Measurements from ENCODE around the gene CADPS. TPM values are rescaled to one million over a fixed set of nuclear protein-coding genes. Genes with fewer than 3 reads are reported as not detected.

CADPS gene
- polyA plus RNA-seq, 3 donors, result not detected

DNA sequence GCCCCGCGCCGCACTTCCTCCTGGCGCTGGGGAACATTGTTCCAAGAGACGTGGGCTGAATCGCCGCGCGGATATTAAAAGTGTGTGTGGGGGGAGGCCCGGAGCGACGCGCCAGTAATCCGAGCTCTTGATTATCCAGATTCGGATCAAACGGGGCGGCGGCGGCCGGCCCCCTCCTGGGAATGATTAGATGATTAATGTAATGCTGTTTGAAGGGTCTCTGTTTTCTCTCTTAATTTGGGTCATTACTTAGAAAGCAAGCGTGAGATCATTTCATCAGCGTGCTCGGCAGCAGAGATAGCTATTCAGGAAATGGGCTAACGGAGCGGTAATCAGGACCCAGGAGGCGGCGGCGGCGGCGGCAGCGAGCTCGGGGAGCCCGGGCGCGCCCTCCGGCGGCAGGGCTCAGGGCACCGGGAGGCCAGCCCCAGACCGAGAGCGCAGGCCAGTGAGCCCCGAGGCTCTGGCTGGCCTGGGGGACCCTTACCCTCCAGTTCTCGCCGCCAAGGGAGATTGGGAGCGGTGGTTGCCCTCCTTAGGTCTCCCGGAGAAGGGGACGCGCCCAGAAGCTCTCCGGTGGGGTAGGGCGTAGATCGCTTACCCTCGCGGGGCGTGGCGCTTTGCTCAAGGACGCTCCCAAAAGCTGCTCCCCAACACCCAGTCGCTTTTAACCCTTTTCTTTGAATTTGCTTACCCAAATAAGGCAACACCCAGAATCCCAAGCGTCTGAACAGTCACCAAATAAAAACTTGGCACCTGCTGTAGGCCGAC lies 506.3 kb downstream of the CADPS start:
- peaks cover 91 to 95% (median 91%) of the 10 kb centered on the region in 3 donors for H3K27me3 Mint-ChIP-seq (ENCODE audit: low read depth in 3 of 3)
- Histone ChIP-seq H3K9ac (ENCODE audit: insufficient read depth, low read length, poor library complexity, severe bottlenecking) (no peak overlapping the region), H3K79me2 (ENCODE audit: insufficient read depth, low read length) (no peaks in the 10 kb centered on the region), H4K20me1 (ENCODE audit: insufficient read depth, low read length) (no peaks in the 10 kb centered on the region), H3K9me3 (replicated peaks in 1 of 2; ENCODE audit: control insufficient read depth in 1 of 2, insufficient read depth in 1 of 2, low read length in 2 of 2) (peaks cover 0 to 46% of the 10 kb centered on the region in 2 donors), H3K4me2 (replicated peaks; ENCODE audit: extremely low read depth, low read length, poor library complexity, severe bottlenecking) (no peak overlapping the region), H3K4me3 (replicated peaks in 1 of 3; ENCODE audit: low read depth in 2 of 3, low read length in 3 of 3) (no peak overlapping the region), H3K4me1 (ENCODE audit: control insufficient read depth in 1 of 2, insufficient read depth in 2 of 2, low read length in 2 of 2) (no peaks in the 10 kb centered on the region), H3K36me3 (replicated peaks in 1 of 2; ENCODE audit: control insufficient read depth in 1 of 2, insufficient read depth in 2 of 2, low read length in 2 of 2) (no peaks in the 10 kb centered on the region), H3K27ac (ENCODE audit: low read depth in 1 of 2, low read length in 2 of 2) (no peak overlapping the region), H2AFZ (ENCODE audit: insufficient read depth, low read depth, low read length, poor library complexity, severe bottlenecking) (no peak overlapping the region), H3K27me3 (ENCODE audit: control insufficient read depth in 2 of 2, insufficient read depth in 2 of 2, low read length in 2 of 2) (peaks cover 76 to 95% of the 10 kb centered on the region in 2 donors)
- no peaks in the 10 kb centered on the region for H3K4me1 Mint-ChIP-seq
- WGBS (ENCODE audit: insufficient coverage), result 7% methylated on average over 50 of the region's 58 CpGs
- H3K4me3 Mint-ChIP-seq, result peak overlapping the region in 1 of 2 donors; percentile 87
- H3K36me3 Mint-ChIP-seq, result peaks cover 0 to 3% of the 10 kb centered on the region in 2 donors
- DNase-seq, result no peak
- peaks cover 0 to 29% (median 11%) of the 10 kb centered on the region in 7 donors for H3K9me3 Mint-ChIP-seq
- no peak overlapping the region for H3K27ac Mint-ChIP-seq
- TF ChIP-seq, protein P1, sequence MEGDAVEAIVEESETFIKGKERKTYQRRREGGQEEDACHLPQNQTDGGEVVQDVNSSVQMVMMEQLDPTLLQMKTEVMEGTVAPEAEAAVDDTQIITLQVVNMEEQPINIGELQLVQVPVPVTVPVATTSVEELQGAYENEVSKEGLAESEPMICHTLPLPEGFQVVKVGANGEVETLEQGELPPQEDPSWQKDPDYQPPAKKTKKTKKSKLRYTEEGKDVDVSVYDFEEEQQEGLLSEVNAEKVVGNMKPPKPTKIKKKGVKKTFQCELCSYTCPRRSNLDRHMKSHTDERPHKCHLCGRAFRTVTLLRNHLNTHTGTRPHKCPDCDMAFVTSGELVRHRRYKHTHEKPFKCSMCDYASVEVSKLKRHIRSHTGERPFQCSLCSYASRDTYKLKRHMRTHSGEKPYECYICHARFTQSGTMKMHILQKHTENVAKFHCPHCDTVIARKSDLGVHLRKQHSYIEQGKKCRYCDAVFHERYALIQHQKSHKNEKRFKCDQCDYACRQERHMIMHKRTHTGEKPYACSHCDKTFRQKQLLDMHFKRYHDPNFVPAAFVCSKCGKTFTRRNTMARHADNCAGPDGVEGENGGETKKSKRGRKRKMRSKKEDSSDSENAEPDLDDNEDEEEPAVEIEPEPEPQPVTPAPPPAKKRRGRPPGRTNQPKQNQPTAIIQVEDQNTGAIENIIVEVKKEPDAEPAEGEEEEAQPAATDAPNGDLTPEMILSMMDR (IDR thresholded peaks at IDR 0.05), result no peak
- intact Hi-C loops (cut with micrococcal nuclease), result no loop called here

DNA sequence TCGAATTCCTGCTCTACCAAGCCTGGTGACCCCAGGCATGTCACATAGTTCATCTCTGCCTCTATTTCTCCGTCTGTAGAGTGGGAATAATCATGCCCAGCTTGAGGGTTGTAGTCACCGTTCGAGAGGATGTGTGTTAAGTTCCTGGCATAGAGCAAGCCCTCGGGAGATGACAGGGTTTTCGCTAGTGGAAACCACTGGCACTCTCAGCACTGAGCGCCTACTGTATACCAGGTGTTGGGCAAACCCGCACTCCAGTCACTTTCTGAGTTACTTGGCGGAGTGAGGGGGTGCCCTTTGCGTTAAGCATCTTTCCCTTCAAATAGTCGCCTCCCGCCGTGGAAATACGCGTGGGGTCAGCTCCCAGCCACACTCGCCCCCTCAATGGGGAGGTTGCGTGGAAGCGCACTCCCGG lies 506.9 kb downstream of the CADPS start:
- H3K27me3 ChIP-seq (ENCODE audit: control insufficient read depth in 2 of 2, insufficient read depth in 2 of 2, low read length in 2 of 2), result peaks cover 74 to 93% of the 10 kb centered on the region in 2 donors

More for the DNA sequence above, 506.9 kb downstream of the CADPS start:
- Histone ChIP-seq H3K4me3 (replicated peaks in 1 of 3; ENCODE audit: low read depth in 2 of 3, low read length in 3 of 3) (no peak overlapping the region), H3K4me2 (replicated peaks; ENCODE audit: extremely low read depth, low read length, poor library complexity, severe bottlenecking) (no peak overlapping the region), H3K79me2 (ENCODE audit: insufficient read depth, low read length) (no peaks in the 10 kb centered on the region), H3K36me3 (replicated peaks in 1 of 2; ENCODE audit: control insufficient read depth in 1 of 2, insufficient read depth in 2 of 2, low read length in 2 of 2) (no peaks in the 10 kb centered on the region), H3K9me3 (replicated peaks in 1 of 2; ENCODE audit: control insufficient read depth in 1 of 2, insufficient read depth in 1 of 2, low read length in 2 of 2) (peaks cover 0 to 46% of the 10 kb centered on the region in 2 donors), H4K20me1 (ENCODE audit: insufficient read depth, low read length) (no peaks in the 10 kb centered on the region), H2AFZ (ENCODE audit: insufficient read depth, low read depth, low read length, poor library complexity, severe bottlenecking) (no peak overlapping the region), H3K9ac (ENCODE audit: insufficient read depth, low read length, poor library complexity, severe bottlenecking) (no peak overlapping the region), H3K4me1 (ENCODE audit: control insufficient read depth in 1 of 2, insufficient read depth in 2 of 2, low read length in 2 of 2) (no peaks in the 10 kb centered on the region), H3K27ac (ENCODE audit: low read depth in 1 of 2, low read length in 2 of 2) (no peak overlapping the region)
- intact Hi-C loops (cut with micrococcal nuclease), result no loop called here
- no peak for DNase-seq
- no peaks in the 10 kb centered on the region for H3K4me1 Mint-ChIP-seq
- TF ChIP-seq, protein P1 (IDR thresholded peaks at IDR 0.05), result no peak
- H3K4me3 Mint-ChIP-seq, result peak overlapping the region in 1 of 2 donors; percentile 78
- WGBS (ENCODE audit: insufficient coverage), result 13% methylated on average over 17 of the region's 19 CpGs
- H3K27ac Mint-ChIP-seq, result no peak overlapping the region
- H3K9me3 Mint-ChIP-seq, result peaks cover 0 to 29% (median 10%) of the 10 kb centered on the region in 7 donors
- peaks cover 0 to 3% of the 10 kb centered on the region in 2 donors for H3K36me3 Mint-ChIP-seq
- H3K27me3 Mint-ChIP-seq (ENCODE audit: low read depth in 3 of 3), result peaks cover 85 to 90% (median 86%) of the 10 kb centered on the region in 3 donors
